Measurements from ENCODE around the gene SORBS2.

The SORBS2 gene

DNA sequence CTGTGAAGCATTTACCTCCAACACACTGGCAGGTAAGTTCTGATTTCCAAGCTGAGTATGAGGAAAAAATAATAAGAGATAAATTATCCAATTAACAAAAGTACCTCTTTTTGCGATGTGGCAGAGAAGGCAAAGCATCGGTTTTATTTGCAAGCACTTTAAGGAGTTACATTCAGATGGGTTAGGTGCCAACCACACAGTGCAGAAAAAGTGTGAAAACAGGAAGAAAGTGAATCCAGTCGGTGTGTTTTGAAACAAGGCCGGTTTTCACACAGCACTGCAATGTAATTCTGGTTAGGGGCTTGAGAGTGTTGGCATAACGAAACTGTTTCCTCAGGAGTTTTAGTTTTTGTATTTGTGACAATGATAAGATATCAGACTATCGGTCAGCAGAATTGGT is 145.8 kb downstream of the SORBS2 start:
- DNase-seq = no peak

DNA sequence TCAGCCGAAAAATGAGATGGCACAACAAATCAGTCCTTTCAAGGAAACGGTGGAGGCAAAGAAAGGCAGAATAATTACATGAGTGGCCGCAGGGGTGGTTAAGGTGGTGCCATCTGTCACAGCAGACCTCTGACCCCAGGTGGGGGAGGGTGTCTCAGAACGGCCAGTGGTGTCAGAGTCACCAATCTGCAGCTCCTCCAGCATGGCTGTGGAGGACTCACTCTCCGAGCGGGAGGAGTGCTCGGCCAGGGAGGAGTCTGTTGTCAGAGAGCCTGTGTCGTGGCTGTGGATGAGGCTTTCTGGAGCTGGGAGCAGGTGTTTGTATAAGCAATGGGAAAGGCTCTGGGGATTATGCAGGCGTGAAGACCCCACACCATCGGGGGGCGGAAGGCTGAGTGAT is 146.3 kb downstream of the SORBS2 start:
- no peak for DNase-seq

GRCh38 chr4:185664481-185664880 is 147.5 kb downstream of the SORBS2 start:
- DNase-seq = no peak

GRCh38 chr4:185662030-185662778 is 149.8 kb downstream of the SORBS2 start:
- DNase-seq = no peak

- DNase-seq = no peak
Observed at GRCh38 chr4:185660340-185660739, 151.7 kb downstream of the SORBS2 start.

DNA sequence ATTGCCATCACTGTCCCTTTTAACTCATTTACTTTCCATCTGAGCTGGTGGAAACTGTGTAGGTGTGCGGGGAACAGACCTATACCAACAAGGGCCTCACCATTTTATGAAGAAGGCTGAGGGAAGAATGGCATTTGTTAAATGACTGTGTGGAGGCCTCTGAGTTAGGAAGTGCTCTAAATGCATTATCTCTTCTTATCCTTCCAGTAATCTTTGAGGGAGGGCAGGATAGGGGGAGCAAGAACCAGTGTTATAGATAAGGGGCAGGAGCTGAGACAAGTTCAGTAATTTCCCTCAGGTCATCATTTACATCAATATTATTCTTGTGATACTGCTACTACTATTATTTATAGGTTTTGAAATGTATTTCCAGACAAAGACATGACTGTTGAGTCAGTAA is 154.3 kb downstream of the SORBS2 start:
- DNase-seq = no peak

DNA sequence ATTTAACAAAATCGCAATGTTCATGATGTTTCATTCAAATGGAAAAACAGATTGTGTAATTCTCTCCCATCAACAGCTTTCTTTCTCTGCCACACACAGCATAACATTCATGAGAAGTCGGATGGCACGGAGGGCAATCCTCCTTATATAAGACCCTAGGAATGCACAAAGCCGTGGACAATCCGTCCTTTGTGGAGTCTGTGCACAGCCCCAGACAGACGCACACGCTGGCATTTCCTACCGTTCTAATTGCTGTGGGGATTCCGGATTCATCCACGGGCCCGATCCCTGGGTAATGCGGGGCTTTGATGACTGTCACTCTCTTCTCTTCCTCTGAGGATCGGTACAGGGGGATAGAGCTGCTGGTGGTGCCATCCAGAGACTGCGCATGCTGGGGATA is 154.8 kb downstream of the SORBS2 start:
- DNase-seq = no peak

DNA sequence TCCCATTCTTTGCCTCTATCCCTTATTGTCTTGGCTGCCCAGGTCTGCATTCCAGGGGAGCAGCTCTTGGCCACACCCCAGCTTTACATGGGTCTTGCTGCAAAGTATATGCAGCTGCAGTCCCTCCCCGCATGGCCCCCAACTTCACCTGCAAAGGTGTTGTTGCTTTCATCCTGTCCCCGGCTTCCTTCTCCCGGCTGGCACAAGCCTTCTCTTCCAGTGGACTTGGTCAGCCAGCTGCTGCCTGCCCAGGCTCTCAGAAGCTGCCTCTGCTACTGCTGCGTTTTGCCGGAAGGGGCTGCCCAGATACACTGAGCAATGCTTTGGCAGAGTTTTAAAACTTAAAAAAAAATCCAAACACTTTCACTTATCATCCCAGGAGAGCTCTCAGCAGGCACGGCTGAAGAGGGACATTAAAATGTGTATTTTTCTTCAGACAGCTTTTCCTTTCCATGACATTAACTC is 155.5 kb downstream of the SORBS2 start:
- no peak for DNase-seq

DNA sequence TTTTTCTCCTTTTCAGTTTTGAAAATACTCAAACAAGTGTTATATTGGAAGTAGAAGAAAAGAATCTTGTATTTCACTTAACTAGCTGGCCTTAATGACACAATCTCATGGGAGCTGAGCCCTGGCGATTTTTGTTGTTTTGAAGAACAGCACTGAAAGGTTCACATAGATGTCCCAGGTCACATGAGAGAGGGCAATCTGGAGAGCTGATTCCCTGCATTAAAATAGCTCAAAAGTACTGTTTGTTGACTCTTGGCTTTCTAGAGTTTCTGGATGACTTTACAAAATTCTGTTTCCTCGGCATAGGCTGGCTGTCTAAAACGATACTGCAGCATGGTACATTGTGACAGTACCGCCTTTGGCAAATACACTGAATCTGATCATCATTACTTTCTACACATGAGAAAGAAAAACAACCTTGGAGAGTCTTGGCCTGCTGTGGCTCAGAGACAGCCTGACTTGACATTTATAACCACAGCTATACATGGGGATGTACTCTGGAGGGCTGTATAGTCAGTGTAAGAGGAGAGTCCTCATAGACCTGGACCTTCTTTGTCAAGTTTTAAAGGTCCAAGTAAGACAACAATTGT is 156.9 kb downstream of the SORBS2 start:
- DNase-seq = no peak

DNA sequence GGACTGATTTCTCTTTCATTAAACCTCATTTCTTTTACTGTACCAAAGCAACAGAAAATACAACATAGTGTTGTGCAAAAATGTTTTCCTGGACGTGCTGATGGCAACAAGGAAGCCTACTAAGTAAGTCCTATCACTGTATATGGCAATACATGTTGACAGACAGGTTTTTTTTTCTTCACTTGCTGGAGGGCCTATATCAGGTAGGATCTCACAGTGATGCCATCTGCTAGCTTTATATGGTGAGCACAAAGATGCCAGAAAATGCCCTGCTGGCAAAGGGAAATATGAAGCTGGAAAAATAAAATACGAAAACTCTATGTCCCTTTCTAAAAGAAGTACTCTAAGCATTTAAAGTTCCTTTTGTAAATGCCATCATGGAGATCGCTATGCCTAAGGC is 157.7 kb downstream of the SORBS2 start:
- DNase-seq = no peak

GRCh38 chr4:185651851-185652250 is 160.1 kb downstream of the SORBS2 start:
- no peak for DNase-seq

- DNase-seq = no peak
Observed at GRCh38 chr4:185651137-185651677, 160.8 kb downstream of the SORBS2 start.

GRCh38 chr4:185648631-185649030 is 163.4 kb downstream of the SORBS2 start:
- DNase-seq = no peak

DNA sequence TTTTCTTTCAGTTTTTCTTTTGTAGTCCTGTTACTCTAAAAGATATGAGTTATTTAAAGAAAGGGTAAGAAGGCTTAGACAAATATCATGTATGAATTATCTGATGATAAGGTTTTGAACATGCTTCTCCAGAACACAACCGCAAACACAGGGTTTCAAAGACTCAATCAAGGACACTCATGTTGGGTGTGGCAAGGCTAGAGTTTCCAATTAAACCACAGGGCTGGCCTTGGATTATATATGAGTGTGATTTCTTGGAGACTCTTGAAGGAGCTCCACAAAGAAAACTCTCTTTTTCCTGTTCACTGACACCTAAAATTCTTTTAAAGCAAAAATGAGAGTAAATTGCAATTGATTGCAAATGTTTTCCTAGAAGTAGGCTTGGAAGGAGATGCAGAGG is 166.6 kb downstream of the SORBS2 start:
- DNase-seq = no peak

- DNase-seq = no peak
Observed at GRCh38 chr4:185644408-185644807, 167.6 kb downstream of the SORBS2 start.

DNA sequence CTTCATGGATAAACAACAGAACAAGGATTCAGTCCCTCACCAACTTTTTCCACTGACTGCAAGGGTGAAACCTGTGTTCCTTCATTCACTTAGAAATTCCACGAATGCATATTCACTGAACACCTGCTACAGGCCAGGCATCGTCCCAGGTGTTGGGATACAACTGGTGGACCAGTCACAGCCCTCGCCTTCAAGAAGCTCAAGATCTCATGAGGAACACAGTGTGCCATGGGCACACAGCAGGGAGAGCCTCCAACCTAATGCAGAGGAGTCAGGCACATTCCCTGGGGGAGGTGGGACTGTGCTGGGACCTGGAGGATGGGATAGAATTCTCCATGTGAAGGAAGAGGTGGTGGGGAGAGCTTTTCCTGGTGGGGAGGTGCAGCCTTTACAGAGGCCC is 169.1 kb downstream of the SORBS2 start:
- DNase-seq = no peak

DNA sequence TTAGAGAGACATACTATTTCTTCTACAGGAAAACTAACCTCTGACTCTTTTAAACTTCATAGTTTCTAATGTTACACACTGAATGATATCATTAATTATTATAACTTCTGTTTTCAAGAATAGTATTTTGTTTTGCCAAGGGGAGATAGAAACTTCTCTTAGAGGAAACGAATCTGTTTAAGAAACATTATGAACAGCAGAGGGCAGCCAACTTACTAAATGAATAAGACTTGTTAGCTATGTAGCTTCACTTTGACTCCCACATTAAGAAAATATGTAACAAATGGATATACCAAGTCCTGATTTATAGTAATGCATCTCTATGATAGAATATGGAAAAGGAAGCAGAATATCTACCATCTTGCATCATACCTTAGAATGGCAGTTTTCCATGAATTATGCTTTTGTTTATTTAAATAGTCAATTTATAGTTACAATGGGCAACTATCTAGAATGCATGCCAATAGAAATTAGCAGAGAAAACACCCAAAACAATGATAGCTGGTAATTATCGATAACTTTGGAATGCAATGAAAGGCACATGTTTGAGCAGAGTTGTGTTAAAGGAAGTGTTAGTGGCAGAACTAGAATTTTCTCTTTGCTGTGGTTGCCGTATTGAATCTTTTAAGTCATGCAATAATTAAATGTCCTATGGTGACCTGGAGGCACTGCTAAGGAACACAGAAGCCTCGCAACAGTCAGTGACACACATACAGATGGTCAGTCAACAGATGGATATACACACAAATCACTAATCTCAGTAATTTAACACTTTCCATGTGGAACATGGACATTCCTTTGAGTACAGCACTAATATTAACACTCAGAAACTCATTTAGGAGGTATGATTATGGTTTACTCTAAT is 171.0 kb downstream of the SORBS2 start:
- no peak for DNase-seq

- no peak for DNase-seq
Observed at GRCh38 chr4:185638548-185639301, 173.3 kb downstream of the SORBS2 start.

DNA sequence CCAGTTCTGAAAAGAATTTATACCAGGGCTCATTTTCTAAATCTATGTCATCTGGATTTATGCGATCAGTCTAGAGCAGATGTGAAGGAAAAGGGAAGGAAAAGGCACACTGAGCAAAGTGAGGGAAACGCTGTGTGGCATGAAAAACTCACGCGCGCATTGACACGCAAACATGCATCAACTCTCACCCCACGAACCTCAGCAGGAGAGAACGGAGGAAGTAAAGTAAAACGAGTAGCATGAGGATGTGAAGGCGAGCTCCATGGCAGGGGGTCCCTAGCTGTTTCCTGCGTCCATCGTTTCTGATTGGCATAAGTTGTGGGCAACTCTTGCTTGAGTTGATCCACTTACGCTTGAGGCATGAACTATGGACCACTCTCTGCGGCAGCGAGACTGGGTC is 173.9 kb downstream of the SORBS2 start:
- no peak for DNase-seq

DNA sequence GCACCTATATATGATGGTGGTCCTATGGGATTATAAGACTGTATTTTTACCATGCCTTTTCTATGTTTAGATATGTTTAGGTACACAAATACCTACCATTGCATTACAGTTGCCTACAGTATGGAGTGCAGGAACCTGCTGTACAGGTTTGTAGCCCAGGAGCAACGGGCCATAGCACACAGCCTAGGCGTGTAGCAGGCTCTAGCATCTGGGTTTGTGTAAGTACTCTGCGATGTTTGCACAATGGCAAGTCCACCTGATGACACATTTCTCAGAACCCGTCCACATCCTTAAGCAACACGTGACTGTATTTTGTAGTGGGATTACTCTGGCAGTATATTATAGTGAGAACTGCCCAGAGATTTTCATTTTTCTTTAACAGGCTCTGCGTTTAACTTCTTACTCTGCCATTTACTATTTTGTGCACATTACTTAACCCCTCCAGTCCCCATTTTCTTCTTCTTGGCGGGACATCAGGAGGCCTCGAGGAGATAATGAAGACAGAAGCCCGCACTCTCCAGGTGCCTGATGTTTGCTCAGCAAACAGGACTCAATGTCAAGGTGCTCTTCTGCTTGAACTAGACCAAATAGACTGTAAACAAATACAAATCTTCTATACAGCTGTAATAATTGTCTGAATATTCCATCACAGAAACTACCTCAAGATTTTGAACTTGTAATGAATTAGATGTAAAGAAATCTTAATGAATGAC is 174.7 kb downstream of the SORBS2 start:
- DNase-seq = no peak

GRCh38 chr4:185634066-185634652 is 177.8 kb downstream of the SORBS2 start:
- DNase-seq = no peak

DNA sequence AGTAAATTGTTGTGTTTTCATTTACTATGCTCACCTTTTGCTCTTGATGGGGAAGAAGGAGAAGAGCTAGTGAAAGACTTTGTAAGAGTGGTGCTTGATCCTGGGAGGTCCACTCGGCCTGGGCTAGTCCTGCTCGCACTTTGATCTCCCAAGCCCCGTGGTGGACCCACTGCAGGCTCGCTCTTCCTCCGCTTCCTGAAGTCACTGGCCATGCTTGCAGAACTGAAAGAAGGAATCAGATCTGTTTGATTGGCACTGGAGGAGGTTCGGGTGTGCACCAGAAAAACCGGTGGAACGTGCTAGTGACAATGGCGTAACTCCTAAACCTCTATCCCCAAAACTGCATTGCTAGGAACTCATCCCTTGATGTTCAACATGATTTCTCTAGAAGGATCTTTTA is 185.2 kb downstream of the SORBS2 start:
- DNase-seq = no peak
